A549 (cell line): ENCODE measurements around the gene GPRC5D.

ENCODE experiments used
- CEBPB ChIP-seq, 2 experiments: fragments of >200 bp in 1 of 2; sonication (Bioruptor Twin) in 1 of 2; formaldehyde crosslinking in 1 of 2; IDR thresholded peaks; 2 replicates each; pipeline ENCODE4 v1.6.1; 2012 to 2016
- CHD2 ChIP-seq: fragments of 150-350 bp; IDR thresholded peaks from 2 replicates; pipeline ENCODE4 v1.6.1; 2014; ENCODE audit warnings: low read length; ENCODE audit not compliant: partially characterized antibody
- E2F6 ChIP-seq: IDR thresholded peaks from 2 replicates; pipeline ENCODE4 v1.6.1; 2012; ENCODE audit warnings: low read depth, borderline replicate concordance
- EP300 ChIP-seq, 2 experiments: fragments of >200 bp; sonication (Bioruptor Twin); formaldehyde crosslinking; IDR thresholded peaks; 2 replicates in 1 of 2; 3 replicates in 1 of 2; pipeline ENCODE4 v1.6.1; 2016 to 2017
- FOSL2 ChIP-seq, 2 experiments: fragments of 450-650 bp in 1 of 2; fragments of >200 bp in 1 of 2; sonication (Bioruptor Twin) in 1 of 2; formaldehyde crosslinking; IDR thresholded peaks; 2 replicates each; pipeline versions ENCODE4 v1.5.0 to v1.6.1; 2016 to 2020; ENCODE audit warnings: mild to moderate bottlenecking in 1 of 2, moderate library complexity in 1 of 2
- MYC ChIP-seq: IDR thresholded peaks from 2 replicates; pipeline ENCODE4 v1.6.1; 2012; ENCODE audit warnings: mild to moderate bottlenecking, inconsistent platforms, low read length, improper control_type of control experiment, borderline replicate concordance
- POLR2A ChIP-seq: IDR thresholded peaks from 2 replicates; pipeline ENCODE4 v1.6.1; 2012; ENCODE audit warnings: mild to moderate bottlenecking, low read length
- RAD21 ChIP-seq, 2 experiments: fragments of >200 bp in 1 of 2; sonication (Bioruptor Twin) in 1 of 2; formaldehyde crosslinking in 1 of 2; IDR thresholded peaks in 1 of 2; conservative IDR thresholded peaks in 1 of 2; 2 replicates in 1 of 2; 3 replicates in 1 of 2; pipeline ENCODE4 v1.6.1; 2012 to 2018; ENCODE audit warnings: inconsistent platforms in 1 of 2
- RCOR1 ChIP-seq: fragments of 150-350 bp; IDR thresholded peaks from 2 replicates; pipeline ENCODE4 v1.6.1; 2014; ENCODE audit warnings: antibody characterized with exemption, low read length, low read depth
- RFX5 ChIP-seq: fragments of 450-650 bp; IDR thresholded peaks from 2 replicates; pipeline ENCODE4 v1.7.1; 2014; ENCODE audit warnings: antibody characterized with exemption, mild to moderate bottlenecking, moderate library complexity
- USF2 ChIP-seq: fragments of 450-650 bp; IDR thresholded peaks from 2 replicates; pipeline ENCODE4 v1.6.1; 2014; ENCODE audit warnings: antibody characterized with exemption
- TF ChIP-seq, protein P1 (sequence below): fragments of >200 bp; sonication (Bioruptor Twin); formaldehyde crosslinking; IDR thresholded peaks from 3 replicates; pipeline ENCODE4 v1.5.1; 2016

- TF ChIP-seq, protein P1, sequence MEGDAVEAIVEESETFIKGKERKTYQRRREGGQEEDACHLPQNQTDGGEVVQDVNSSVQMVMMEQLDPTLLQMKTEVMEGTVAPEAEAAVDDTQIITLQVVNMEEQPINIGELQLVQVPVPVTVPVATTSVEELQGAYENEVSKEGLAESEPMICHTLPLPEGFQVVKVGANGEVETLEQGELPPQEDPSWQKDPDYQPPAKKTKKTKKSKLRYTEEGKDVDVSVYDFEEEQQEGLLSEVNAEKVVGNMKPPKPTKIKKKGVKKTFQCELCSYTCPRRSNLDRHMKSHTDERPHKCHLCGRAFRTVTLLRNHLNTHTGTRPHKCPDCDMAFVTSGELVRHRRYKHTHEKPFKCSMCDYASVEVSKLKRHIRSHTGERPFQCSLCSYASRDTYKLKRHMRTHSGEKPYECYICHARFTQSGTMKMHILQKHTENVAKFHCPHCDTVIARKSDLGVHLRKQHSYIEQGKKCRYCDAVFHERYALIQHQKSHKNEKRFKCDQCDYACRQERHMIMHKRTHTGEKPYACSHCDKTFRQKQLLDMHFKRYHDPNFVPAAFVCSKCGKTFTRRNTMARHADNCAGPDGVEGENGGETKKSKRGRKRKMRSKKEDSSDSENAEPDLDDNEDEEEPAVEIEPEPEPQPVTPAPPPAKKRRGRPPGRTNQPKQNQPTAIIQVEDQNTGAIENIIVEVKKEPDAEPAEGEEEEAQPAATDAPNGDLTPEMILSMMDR: no peak
- TF ChIP-seq E2F6 (no peak), POLR2A (no peak), EP300 (IDR thresholded peaks at IDR 0.05) (no peak), RAD21 (conservative IDR thresholded peaks at IDR 0.05 in 1 of 2, IDR thresholded peaks at IDR 0.05 in 1 of 2) (no peak), FOSL2 (IDR thresholded peaks at IDR 0.05) (no peak), FOSL2 (CRISPR knock-in tag; IDR thresholded peaks at IDR 0.05) (no peak), CHD2 (no peak), USF2 (no peak), RCOR1 (no peak), RFX5 (no peak), MYC (no peak), CEBPB (IDR thresholded peaks at IDR 0.05) (no peak)
These were observed 21.2 kb downstream of the GPRC5D start for GRCh38 chr12:12930633-12931219.
